Inflammatory macrophage (primary cell): Measurements from ENCODE around the gene STUB1.

ENCODE experiments used
- DNase-seq, 2 donors: peaks; one replicate each; pipeline ENCODE4 v3.0.0-alpha.2; 2020 to 2022

STUB1 gene

GRCh38 chr16:667113-667779 is 13.0 kb upstream of the STUB1 start:
- no peak for DNase-seq

GRCh38 chr16:667780-668518 is 12.3 kb upstream of the STUB1 start, which contains the start of gene RHOT2:
Gene RHOT2 (plus strand): TSS chr16:668132. CDS start chr16:668200, 68 bp downstream.
- peak; percentile 94 to 96 for DNase-seq

GRCh38 chr16:668519-669171 is 11.6 kb upstream of the STUB1 start:
- no peak for DNase-seq

- no peak for DNase-seq
Measured at GRCh38 chr16:669666-670065, 10.5 kb upstream of the STUB1 start.

- no peak for DNase-seq
Measured at GRCh38 chr16:670485-671352, 9.5 kb upstream of the STUB1 start.

- no peak for DNase-seq
Measured at GRCh38 chr16:671353-672131, 8.7 kb upstream of the STUB1 start.

GRCh38 chr16:672371-672770 is 7.8 kb upstream of the STUB1 start:
- DNase-seq: no peak

- DNase-seq: no peak
Measured at GRCh38 chr16:672851-673250, 7.4 kb upstream of the STUB1 start.

GRCh38 chr16:673399-673991 is 6.7 kb upstream of the STUB1 start:
- DNase-seq: no peak

GRCh38 chr16:674214-674881 is 5.9 kb upstream of the STUB1 start:
- no peak for DNase-seq

GRCh38 chr16:674968-675883 is 5.0 kb upstream of the STUB1 start, which contains the start of gene RHBDL1:
Gene RHBDL1 (plus strand): TSS chr16:675671. CDS start chr16:675791, 120 bp downstream.
- DNase-seq: peak; percentile 15 to 58

- DNase-seq: no peak
Measured at GRCh38 chr16:675884-676564, 4.2 kb upstream of the STUB1 start.

GRCh38 chr16:676565-676902 is 3.7 kb upstream of the STUB1 start:
- no peak for DNase-seq

GRCh38 chr16:676913-677312 is 3.3 kb upstream of the STUB1 start:
- no peak for DNase-seq

GRCh38 chr16:677316-678190 is 2.7 kb upstream of the STUB1 start:
- no peak for DNase-seq

- no peak for DNase-seq
Measured at GRCh38 chr16:678209-678857, 1.9 kb upstream of the STUB1 start.
